Measurements from ENCODE around the gene TBCCD1.

Gene TBCCD1, protein sequence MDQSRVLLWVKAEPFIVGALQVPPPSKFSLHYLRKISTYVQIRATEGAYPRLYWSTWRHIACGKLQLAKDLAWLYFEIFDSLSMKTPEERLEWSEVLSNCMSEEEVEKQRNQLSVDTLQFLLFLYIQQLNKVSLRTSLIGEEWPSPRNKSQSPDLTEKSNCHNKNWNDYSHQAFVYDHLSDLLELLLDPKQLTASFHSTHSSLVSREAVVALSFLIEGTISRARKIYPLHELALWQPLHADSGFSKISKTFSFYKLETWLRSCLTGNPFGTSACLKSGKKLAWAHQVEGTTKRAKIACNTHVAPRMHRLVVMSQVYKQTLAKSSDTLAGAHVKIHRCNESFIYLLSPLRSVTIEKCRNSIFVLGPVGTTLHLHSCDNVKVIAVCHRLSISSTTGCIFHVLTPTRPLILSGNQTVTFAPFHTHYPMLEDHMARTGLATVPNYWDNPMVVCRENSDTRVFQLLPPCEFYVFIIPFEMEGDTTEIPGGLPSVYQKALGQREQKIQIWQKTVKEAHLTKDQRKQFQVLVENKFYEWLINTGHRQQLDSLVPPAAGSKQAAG

GRCh38 chr3:186567072-186567921 is at the start of gene TBCCD1:
Gene TBCCD1 (minus strand): TSS chr3:186567339. CDS start chr3:186564329, 3,010 bp downstream.
- peak; percentile 81 for DNase-seq

DNA sequence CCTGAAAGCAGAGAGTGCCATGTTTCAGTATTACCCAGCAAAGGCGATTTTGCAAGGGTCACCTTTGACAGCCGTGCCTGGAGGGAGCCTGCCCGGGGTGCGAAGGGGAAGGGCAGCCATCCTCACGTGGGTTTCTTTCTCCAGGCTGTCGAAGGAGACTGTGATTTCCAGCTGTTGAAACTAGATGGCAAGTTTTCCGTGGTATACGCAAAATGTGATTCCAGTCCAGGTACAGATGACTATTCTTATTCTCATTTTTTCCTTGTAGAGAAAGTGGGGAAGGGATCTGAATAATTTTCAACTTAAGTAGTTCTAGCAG is 49.1 kb upstream of the TBCCD1 start:
- no peak for DNase-seq

DNA sequence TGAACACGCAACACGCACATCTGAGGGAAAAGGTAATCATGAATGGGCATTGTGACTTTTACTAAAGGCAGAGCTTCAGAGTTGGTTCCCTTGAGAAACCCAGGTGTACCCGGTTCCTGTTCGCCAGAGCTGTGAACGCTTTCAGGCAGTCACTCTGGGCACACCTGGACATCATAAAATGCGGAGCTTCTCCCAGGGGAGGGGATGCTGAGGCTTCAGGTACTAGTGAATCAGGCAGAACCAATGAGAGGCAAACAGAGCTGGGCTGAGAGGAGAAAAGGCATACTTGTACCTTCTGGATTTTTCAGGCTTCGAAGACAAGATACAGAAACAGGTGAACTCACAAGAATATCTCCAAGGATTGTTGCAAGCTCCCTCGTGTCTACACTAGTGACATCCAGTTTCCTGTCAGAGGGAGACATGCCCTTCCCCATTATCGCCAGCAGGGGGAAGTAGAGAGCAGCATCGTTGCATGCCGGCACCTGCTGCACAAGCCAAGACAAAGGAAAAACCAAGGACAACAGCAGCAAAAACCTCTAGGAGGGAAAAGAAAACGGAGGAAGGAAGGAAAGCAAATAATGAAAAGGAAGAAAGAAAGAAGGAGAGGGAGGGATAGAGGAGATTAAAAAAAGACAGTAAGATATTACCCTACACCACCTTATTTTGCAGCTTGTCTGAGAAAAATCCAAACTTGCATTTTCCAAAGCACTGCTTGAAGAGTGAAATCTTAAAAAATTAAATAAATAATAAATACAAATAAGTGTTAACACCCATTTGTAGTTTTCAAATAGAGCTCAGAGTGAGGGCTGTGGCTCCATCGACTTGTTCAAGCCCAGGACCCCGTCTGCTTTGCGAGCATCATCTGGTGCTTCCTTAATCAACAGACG is 47.7 kb upstream of the TBCCD1 start:
- DNase-seq = peak; percentile 62

GRCh38 chr3:186614266-186614596 is 47.1 kb upstream of the TBCCD1 start:
- no peak for DNase-seq

DNA sequence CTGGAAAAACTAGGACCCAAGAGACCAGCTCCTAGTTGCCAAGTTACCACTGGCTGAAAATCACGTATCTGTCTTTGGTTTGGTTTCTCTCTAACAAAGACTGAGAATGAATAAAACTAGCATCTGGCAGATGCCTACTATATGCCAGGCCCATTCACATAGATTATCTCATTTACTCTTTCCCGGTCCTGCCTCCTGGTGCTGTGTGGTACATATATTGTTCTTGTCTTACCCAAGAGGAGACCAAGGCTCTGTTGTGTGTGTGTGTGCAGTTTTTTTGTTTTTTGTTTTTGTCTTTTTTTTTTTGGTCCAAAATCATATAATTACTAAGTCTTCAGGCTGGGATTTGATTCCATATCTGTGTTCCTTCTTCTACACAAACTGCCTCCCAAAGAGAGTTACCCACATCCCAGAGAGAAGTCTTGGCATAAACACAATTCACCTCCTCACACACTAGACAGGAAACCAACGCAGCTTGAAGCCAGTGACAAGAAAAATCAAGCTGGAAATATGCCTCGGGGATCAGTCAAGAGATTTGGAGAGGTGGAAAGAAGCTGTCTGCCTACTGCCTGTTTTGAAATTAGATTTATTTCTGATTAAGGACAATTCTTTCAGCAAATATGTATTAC is 46.6 kb upstream of the TBCCD1 start:
- DNase-seq = no peak

- DNase-seq = no peak
Measured at GRCh38 chr3:186612721-186613636, 45.8 kb upstream of the TBCCD1 start, which contains the start of gene AHSG. Gene AHSG (plus strand): TSS chr3:186613060. CDS start chr3:186613142, 82 bp downstream.

GRCh38 chr3:186612065-186612464 is 44.9 kb upstream of the TBCCD1 start:
- no peak for DNase-seq

DNA sequence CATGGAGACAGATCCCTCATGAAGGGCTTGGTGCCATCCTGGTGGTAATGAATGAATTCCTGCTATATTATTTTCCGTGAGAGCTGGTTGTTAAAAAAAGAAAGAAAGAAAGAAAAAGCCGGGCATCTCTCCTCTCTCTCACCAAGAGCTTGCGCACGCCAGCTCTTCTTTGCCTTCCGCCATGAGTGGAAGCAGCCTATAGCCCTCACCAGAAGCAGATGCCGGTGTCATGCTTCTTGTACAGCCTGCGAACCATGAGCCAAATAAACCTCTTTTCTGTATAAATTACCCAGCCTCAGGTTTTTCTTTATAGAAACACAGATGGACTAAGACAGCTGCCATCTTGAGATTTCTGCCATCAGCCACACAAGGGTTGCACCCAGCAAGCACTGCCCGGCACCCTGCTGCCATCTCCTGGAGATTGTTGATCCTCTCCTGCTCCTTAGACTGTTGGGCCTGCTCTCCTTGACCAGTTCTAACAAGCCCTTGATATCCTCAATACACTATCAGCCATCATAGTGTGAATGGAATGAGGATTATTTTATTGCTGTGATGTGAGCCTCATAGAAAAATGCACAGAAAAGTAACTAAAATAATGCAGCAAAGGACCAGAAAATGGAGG is 42.2 kb upstream of the TBCCD1 start:
- DNase-seq = no peak

DNA sequence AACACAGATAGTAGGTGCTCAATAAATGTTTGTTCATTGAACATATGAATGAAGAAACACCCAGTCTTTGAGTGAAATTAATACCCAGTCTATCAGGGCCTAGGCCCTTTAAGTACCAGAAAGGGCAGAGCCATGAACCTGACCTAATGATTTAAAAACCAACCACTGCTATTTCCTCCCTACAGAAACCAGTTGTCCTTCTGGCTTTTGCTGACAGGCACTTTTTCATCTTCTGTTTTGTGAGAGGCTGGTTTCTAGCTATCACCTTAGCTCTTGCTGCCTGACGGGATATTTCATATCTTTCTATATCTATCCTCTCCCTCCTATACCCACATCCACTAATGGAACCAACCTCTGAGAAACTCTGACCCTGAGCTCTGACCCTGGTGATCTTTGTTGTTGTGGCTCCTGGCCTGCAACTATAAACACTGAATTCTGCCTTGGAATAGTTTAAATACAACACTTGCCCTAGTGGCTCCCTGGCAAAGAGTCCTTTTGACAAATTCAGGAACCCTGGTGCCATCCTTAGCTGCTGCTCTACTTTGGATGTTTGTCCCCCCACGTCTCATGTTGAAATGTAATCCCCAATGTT is 41.6 kb upstream of the TBCCD1 start:
- no peak for DNase-seq

DNA sequence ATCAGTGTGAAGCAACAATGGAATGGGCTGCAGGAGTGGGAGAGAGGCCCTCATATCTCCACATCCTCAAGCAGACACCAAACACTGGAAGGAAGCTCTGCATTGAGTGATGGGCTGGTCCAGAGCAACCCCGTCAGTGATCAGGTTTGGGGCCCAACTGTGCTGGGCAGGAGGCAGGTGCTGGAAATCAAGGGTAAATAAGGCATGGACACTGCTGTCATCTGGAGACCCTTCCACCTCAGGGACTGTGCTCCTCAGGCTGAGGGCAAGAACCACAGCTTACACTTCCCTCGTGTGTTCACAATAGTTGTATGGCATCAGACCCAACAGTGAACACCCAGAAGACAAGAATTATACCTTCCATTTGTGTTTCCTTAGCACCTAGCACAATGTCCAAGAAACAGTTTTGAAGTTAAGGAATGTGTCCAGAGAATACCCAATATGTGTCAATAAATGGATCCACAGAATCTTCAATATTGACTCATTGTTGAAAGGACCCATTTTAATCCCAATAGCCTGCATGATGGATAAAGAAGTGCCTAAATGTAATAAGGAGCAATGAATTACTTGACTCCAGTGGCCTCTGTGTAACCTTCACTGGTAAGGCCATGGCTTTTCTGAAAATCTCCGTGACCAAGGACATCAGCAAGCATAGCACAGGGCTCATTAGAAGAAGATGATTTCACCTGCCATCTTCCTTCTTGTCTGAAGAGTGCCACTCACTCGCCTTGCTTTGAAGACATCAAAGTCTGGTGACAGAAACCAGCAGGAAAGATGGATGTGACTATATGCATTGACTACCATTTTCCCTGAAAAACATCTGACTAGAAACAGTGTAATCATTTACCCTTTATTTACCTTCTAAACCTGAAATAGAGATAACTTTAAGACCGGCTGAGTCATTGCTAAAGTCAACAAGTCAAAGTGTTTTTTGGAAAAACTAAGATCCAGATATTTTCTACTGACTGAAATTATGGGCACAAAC is 38.7 kb upstream of the TBCCD1 start:
- no peak for DNase-seq

GRCh38 chr3:186605078-186605477 is 37.9 kb upstream of the TBCCD1 start:
- no peak for DNase-seq

DNA sequence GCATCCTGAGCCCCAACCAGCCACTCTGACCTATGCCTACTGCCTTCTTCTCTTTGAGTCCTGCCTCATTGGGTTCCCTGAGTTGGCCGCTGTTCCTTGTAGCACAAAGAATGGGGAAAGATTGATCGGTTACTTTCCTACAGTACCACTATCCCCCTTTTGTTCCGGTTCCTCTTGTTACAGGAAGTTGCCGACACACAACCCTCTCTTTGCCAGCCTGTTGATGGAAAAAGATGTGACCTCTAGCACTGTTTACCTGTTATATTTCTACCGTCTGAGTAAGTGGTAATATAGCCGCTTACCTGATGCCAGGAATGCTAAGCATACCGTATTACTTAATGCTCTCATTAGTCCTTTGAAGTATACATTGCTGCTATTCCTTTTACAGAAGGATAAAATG is 36.0 kb upstream of the TBCCD1 start:
- no peak for DNase-seq

- no peak for DNase-seq
Measured at GRCh38 chr3:186600896-186601295, 33.8 kb upstream of the TBCCD1 start.

GRCh38 chr3:186599785-186600166 is 32.6 kb upstream of the TBCCD1 start:
- DNase-seq = no peak

DNA sequence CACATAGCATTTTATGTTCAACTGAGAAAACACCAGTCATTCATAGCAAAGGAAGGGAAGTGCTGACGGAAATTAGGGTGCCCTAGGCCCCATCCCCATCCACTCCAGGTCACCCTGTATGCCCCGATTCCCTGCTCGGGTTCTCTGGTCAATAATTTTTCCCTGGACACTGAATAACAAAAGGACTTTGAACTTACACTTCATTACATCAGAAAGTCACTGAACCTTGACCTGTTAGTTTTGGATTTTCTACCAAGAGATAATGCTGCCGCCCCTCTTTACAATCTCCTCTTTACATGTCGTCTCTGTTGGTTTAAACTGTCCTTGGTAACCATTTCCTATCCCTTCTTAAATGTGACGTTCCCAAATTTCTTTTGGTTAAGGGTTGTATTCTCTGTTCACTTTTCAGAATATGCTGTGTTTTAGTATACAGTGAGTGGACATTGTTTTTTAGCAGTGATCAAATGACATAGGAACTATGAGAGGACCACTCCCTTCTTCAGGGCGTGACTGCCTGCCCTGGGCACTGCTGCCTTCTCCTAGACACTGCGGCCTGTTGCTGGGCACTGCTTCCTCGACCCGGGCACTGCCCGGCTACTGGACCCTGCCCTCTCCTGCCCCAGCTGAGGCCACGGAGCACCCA is 32.1 kb upstream of the TBCCD1 start:
- DNase-seq = no peak

DNA sequence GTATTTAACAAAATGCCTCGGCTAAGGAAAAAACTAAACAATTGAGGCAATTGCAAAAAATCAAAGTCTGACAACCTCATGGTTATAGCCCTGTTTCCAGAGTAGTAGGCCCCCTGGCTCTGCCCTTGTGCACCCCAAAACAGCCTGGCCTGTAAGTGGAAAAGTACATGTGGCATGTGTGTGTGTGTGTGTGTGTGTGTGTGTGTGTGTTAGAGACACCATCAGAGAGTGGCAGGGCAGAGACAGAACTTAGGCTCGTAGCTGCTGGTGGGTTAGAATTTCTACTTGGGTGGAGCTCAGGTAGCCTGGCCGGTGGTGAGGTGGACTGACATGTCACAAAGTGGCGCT is 31.6 kb upstream of the TBCCD1 start:
- no peak for DNase-seq

DNA sequence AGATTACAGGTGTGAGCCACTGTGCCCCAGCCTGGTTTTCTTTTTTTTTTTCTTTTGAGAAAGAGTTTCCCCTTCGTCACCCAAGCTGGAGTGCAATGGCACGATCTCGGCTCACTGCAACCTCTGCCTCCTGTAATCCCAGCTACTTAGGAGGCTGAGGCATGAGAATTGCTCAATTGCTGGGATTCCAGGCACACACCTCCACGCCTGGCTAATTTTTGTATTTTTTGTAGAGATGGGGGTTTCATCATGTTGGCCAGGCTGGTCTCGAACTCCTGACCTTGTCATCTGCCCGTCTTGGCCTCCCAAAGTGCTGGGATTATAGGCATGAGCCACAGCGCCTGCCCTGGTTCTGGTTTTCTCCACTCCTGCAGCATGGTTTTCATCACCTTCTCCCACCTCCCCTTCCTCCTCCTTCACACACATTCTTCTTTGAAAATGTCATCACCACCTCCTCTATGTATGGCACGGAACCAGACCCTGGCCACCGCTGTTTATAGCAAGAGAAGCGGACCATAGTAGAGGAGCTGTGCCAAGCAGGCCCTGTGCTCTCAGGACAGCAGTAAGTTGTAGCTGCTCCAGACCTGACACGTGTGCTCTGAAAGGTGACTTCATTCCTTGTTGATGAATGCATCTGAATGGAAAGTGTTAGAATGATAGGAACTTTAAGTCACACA is 31.1 kb upstream of the TBCCD1 start:
- DNase-seq = no peak
